GM19025 (cell line): ENCODE measurements around the gene EDA2R.

Source experiments
- ATAC-seq: cut with Tn5 transposase; IDR thresholded peaks from one replicate; pipeline ENCODE4 v1.9.1; 2021; ENCODE audit warnings: mild to moderate bottlenecking, low read depth, moderate library complexity; ENCODE audit not compliant: unreplicated experiment

EDA2R gene

GRCh38 chrX:66638591-66639500, at the start of gene EDA2R:
EDA2R (minus strand) TSS chrX:66639078; CDS start chrX:66616020, 23,058 bp downstream.
- peak; percentile 76 for ATAC-seq

GRCh38 chrX:66684196-66684595, 45.3 kb upstream of the EDA2R start:
- ATAC-seq: no peak

GRCh38 chrX:66680451-66680850, 41.6 kb upstream of the EDA2R start:
- no peak for ATAC-seq

- no peak for ATAC-seq
Measured at GRCh38 chrX:66677430-66677829, 38.6 kb upstream of the EDA2R start.

GRCh38 chrX:66676990-66677389, 38.1 kb upstream of the EDA2R start:
- ATAC-seq: no peak

GRCh38 chrX:66676413-66676812, 37.5 kb upstream of the EDA2R start:
- ATAC-seq: no peak

GRCh38 chrX:66675541-66675940, 36.7 kb upstream of the EDA2R start:
- no peak for ATAC-seq

- no peak for ATAC-seq
Measured at GRCh38 chrX:66674506-66674905, 35.6 kb upstream of the EDA2R start.

GRCh38 chrX:66672106-66672505, 33.2 kb upstream of the EDA2R start:
- ATAC-seq: no peak

GRCh38 chrX:66654411-66654810, 15.5 kb upstream of the EDA2R start:
- no peak for ATAC-seq

- no peak for ATAC-seq
Measured at GRCh38 chrX:66635360-66635759, 3.5 kb downstream of the EDA2R start.

GRCh38 chrX:66634272-66634671, 4.6 kb downstream of the EDA2R start:
- ATAC-seq: no peak

GRCh38 chrX:66633541-66633940, 5.3 kb downstream of the EDA2R start:
- ATAC-seq: no peak

- no peak for ATAC-seq
Measured at GRCh38 chrX:66632981-66633380, 5.9 kb downstream of the EDA2R start.

- no peak for ATAC-seq
Measured at GRCh38 chrX:66632473-66632872, 6.4 kb downstream of the EDA2R start.

- ATAC-seq: peak; percentile 57
Measured at GRCh38 chrX:66625525-66625924, 13.4 kb downstream of the EDA2R start.

- no peak for ATAC-seq
Measured at GRCh38 chrX:66622209-66622608, 16.7 kb downstream of the EDA2R start.

GRCh38 chrX:66616944-66617343, 21.9 kb downstream of the EDA2R start:
- no peak for ATAC-seq

- ATAC-seq: no peak
Measured at GRCh38 chrX:66602381-66602938, 36.4 kb downstream of the EDA2R start.

GRCh38 chrX:66601522-66601921, 37.4 kb downstream of the EDA2R start:
- ATAC-seq: no peak

- ATAC-seq: no peak
Measured at GRCh38 chrX:66579219-66579618, 59.7 kb downstream of the EDA2R start.

- ATAC-seq: no peak
Measured at GRCh38 chrX:66553973-66554372, 84.9 kb downstream of the EDA2R start.
